GM21367 (cell line): ENCODE results near the gene GBA2.

ENCODE experiments used
- ATAC-seq: cut with Tn5 transposase; IDR thresholded peaks from one replicate; pipeline ENCODE4 v1.9.1; 2021; ENCODE audit not compliant: unreplicated experiment

Gene GBA2

GRCh38 chr9:35748858-35749514 is at the start of gene GBA2, which contains the start of gene RGP1:
Gene GBA2, minus strand, starts transcription at chr9:35749228. Its CDS starts 524 bp downstream, at chr9:35748704.
Gene RGP1, plus strand, starts transcription at chr9:35749287. Its CDS starts 469 bp downstream, at chr9:35749756.
- ATAC-seq = peak; percentile 66

DNA sequence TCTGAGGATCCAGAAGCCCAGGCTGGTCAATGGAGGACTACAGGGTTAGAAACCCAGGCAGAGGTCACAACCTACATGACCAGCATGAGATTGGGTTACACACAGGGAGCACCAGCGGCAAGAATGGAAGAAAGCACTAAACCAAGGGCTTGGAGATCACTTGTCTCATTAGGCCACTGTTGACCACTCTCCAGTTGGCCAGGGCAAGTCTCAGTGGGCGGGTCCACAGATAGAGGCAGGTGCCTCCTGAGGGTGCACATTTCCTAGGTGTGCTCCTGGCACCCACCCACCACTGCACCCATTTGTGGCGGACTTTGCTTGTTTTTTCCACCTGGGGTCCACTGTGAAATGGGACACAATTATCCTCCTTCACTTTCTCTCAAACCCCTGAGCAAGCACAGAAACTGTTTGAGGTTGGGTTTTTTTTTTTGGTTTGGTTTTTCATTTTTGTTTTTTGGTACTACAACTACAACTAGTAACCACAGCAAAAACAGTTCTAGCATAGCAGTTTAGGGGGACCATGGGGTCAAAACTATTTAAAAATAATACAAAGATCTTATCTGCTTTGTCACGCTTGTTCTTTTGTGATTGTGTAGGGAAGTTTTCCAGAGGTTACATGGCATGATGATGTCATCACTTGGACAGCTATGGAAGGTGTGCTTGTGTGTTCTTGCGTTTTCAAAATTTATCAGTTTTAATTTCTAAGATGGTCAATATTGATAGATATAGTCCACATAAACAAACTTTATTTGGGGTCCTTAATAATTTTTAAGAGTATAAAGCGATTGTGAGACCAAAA is 48.5 kb upstream of the GBA2 start:
- no peak for ATAC-seq

DNA sequence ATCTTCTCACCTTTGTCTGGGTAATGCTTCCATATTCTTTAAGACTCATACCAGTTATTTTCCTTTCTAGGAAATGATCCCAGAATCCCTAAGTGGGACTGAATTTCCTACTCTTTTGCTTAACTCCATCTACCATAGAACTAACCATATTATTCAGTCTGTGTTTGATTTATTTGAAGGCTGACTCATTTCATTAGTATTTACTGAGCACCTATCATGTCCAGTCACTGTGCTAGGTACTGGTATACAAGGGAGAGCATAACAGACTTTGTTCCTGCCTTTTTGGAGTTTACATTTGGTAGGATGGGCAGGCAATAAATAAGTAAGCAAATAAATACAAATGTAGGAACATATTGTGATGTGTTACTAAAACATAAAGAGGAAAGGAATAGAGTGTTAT is 46.7 kb upstream of the GBA2 start:
- ATAC-seq = no peak

DNA sequence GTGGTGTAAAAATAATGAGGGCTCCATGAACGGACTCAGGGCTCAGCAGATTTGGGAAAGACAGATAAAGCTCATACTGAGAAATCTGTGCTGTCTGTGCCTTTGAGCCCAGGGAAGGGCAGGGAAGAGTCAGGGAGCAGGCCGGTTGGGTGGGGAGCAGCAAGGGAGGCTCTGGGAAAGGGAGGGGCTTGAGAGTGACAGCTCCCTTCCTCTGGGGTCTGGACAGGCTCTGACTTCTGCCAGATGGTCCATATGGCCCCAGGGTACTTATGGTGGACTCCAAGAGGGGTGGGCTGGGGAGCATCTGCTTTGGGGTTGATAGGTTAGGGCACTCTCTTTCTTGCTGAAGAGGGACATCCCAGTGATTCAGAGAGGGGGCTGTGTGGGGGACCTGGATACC is 44.4 kb upstream of the GBA2 start:
- ATAC-seq = no peak

GRCh38 chr9:35792826-35793225 is 43.8 kb upstream of the GBA2 start:
- ATAC-seq = no peak

DNA sequence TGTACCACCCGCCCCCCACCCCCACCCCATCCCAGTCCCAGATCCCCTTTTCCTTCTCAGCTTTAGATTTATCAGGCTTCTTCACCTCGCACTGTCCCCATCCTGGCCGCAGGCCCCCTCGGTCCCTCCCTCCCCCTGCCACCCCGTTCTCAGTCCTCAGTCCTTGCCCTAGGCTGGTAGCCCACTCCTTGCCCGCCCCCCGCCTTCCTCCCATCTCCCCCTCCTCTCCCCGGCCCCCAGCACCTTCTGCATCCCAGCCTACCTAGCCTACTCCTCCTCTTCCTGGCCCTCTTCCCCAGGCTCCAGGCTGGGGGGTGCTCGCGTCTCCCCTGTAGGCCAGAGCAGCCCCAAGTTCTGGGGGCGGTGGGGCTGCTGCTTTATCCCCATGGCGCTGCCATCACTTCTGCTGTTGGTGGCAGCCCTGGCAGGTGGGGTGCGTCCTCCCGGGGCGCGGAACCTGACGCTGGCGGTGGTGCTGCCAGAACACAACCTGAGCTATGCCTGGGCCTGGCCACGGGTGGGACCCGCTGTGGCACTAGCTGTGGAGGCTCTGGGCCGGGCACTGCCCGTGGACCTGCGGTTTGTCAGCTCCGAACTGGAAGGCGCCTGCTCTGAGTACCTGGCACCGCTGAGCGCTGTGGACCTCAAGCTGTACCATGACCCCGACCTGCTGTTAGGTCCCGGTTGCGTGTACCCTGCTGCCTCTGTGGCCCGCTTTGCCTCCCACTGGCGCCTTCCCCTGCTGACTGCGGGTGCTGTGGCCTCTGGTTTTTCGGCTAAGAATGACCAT is 43.2 kb upstream of the GBA2 start:
- ATAC-seq = no peak

GRCh38 chr9:35791297-35791921 is 42.4 kb upstream of the GBA2 start, which contains the start of gene NPR2:
Gene NPR2, plus strand, starts transcription at chr9:35791591. Its CDS starts 818 bp downstream, at chr9:35792409.
- ATAC-seq = no peak

- no peak for ATAC-seq
Observed at GRCh38 chr9:35790385-35791296, 41.6 kb upstream of the GBA2 start.

- ATAC-seq = no peak
Observed at GRCh38 chr9:35790025-35790384, 41.0 kb upstream of the GBA2 start.

DNA sequence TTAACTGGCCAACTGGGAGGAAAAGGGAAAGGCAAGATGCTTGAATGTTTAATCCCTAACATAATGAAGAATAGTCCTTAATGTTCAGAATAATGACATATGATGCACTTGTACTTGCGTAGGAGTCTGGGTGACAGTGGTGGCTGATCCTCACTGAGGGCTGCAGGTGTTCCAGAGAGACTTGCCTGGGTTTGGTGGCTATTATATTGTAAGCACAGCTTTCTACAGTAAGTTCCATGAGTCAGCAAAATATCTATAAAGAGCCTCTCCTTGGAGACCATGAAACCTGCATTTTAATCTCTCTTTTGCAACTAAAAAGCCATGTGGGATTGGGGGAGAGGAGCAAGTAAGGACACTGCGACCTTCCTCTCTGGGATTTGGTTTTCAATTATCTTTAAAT is 40.5 kb upstream of the GBA2 start:
- no peak for ATAC-seq

GRCh38 chr9:35783418-35783817 is 34.4 kb upstream of the GBA2 start:
- no peak for ATAC-seq

DNA sequence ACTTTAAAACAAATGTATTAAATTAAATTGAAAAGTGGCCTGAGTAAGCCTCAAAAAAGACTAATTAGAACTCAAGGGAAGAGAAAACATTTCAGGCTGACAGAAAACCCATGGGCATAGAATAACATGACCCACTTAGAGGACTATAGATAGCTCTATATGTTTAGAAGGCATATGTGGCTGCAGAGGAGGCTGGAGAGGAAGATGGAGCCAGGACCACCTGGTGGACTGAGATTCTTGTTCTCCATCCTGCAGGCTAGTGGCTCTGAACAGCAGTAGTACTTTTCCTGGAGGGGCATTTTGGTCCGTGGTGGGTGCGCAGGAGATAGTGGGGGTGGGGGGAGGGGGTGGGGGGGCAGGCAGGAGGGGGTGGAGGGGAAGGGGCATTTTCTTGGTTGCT is 32.0 kb upstream of the GBA2 start:
- no peak for ATAC-seq

GRCh38 chr9:35778496-35778895 is 29.5 kb upstream of the GBA2 start:
- no peak for ATAC-seq

DNA sequence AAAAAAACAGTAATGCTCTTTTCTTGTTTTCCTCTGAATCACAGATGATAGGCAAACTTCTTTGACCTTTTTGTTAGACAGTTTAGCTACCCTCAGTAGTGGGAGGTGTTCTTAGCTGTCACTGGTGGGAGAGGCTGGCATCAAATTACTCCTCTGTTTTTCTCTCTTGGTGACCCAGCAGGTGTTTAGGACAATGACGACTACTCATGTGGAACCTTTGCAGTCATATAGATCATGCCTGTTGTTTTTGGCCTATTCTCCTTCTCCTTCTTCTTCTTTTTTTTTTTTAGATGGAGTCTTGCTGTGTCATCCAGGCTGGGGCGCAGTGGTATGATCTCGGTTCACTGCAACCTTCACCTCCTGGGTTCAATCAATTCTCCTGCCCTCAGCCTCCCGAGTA is 27.0 kb upstream of the GBA2 start:
- no peak for ATAC-seq

DNA sequence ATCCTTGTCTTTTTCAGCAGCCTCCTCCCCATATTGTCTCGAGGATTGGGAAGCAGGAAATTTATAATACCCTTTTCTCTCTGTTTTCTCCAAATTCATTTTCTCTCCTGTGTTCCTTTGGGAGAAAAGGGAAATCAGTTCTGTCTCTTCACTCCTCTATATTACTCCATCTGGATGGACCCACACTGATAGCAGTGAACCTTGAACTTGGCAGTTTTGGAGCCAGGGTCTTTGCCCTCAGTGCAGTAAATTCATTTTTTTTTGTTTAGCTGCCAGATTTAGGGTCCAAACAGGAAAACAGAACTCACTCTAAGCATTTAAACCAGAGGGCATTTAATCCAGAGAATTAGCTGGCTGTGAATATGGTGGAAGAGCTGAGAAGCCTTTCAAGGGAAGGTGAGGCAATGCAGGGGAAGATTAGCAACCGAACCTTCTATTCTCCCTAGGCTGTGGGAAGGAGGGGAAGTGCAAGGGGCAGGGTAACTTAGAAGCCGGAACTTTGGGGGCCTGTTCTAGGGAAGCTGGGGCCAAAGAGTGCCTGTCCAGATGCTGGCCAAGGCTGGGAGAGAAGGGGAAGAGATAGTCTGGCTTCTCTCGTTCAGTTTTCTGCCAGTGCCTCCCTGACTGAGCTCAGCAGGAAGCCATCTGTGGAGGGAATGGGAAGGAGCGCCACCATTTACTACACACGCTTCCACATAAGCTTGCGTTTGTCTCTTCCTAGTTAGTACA is 26.0 kb upstream of the GBA2 start:
- ATAC-seq = no peak

- ATAC-seq = no peak
Observed at GRCh38 chr9:35771943-35772342, 22.9 kb upstream of the GBA2 start.

- no peak for ATAC-seq
Observed at GRCh38 chr9:35771534-35771933, 22.5 kb upstream of the GBA2 start.

GRCh38 chr9:35771075-35771433 is 22.0 kb upstream of the GBA2 start:
- ATAC-seq = no peak

GRCh38 chr9:35769763-35770162 is 20.7 kb upstream of the GBA2 start:
- ATAC-seq = no peak

GRCh38 chr9:35767458-35767857 is 18.4 kb upstream of the GBA2 start:
- ATAC-seq = no peak
